Measurements from ENCODE around the gene FASLG.
"Not testable (repeated sequence)": the region's sequence is repeated elsewhere in the genome, so short reads cannot be mapped to it uniquely, and the experiment has no call there.

FASLG gene, protein sequence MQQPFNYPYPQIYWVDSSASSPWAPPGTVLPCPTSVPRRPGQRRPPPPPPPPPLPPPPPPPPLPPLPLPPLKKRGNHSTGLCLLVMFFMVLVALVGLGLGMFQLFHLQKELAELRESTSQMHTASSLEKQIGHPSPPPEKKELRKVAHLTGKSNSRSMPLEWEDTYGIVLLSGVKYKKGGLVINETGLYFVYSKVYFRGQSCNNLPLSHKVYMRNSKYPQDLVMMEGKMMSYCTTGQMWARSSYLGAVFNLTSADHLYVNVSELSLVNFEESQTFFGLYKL

DNA sequence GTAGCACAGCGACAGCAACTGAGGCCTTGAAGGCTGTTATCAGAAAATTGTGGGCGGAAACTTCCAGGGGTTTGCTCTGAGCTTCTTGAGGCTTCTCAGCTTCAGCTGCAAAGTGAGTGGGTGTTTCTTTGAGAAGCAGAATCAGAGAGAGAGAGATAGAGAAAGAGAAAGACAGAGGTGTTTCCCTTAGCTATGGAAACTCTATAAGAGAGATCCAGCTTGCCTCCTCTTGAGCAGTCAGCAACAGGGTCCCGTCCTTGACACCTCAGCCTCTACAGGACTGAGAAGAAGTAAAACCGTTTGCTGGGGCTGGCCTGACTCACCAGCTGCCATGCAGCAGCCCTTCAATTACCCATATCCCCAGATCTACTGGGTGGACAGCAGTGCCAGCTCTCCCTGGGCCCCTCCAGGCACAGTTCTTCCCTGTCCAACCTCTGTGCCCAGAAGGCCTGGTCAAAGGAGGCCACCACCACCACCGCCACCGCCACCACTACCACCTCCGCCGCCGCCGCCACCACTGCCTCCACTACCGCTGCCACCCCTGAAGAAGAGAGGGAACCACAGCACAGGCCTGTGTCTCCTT lies at the start of gene FASLG:
FASLG (plus strand) TSS at position 233 of the 583 bp plus-strand sequence; CDS start at position 332, 99 bp downstream.
- DNase-seq (ENCODE audit: low read depth): no peak

DNA sequence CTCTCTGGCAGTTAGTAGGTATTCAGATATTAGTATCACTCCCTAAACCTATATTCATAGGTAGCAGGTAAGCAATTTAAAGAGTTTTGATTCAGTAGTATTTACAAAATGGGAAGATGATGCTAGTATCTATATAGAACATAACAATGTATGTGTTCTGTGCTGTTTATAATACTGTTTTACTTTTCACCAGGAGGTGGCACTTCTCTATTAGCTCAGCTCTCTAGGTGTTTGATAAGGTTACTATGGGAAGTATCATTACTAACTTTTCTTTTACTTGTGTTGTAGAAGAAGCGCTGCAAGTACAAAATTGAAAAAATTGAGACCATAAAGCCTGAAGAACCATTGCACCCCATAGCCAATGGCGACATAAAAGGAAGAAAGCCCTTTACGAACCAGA lies 49.4 kb upstream of the FASLG start:
- DNase-seq (ENCODE audit: low read depth): peak; percentile 56

DNA sequence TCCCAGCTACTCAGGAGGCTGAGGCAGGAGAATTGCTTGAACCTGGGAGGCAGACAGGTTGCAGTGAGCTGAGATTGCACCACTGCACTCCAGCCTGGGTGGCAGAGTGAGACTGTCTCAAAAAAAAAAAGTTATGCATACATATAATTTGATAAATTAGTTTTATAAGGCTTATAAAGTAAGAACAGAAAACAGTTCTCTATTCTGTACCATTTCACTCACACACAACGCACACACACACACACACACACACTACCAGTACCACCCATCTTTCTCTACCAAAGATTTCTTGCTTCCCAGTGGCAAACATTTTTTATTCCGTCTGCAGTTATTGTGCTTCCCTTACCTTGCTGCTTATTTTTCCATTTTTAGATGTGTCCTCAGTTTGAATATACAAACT lies 46.4 kb upstream of the FASLG start:
- DNase-seq (ENCODE audit: low read depth): no peak

DNA sequence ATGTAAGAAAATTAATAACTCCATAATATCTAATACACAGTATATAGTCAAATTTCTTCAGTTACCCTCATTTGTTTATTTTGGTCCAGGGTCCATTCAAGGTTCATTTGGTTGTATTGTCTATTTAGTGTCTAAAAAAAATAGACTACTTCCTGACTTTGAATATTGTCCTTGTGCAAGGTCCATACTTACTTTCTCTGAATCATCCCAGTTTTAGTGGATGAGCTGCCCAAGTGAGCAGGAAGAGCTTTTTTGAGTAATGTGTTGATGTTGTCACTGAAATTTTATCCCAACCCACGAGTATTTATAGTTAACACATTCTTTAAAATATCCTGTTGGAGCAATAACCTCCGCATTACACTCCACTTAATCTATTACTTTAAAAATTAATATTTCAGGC lies 45.6 kb upstream of the FASLG start:
- DNase-seq (ENCODE audit: low read depth): peak; percentile 46

DNA sequence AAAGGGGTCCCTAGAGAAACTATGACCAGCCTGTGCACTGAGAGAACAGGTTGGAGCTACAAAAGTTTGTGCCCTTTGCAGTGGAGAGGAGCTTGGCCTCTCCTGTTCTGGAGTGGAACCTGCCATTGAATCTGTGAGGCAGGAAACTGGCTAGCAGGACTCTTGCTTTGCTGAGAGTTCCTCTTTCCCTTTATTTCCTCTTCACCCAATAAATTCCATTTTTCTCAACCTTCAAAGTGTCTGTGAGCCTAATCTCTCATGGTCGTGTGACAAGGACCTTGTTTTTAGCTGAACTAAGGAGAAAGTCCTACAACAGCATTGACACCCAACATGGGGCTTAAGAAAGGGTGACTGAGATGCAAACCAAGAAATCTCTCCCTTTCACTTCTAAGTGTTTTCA lies 42.7 kb upstream of the FASLG start:
- no peak for DNase-seq (ENCODE audit: low read depth)

DNA sequence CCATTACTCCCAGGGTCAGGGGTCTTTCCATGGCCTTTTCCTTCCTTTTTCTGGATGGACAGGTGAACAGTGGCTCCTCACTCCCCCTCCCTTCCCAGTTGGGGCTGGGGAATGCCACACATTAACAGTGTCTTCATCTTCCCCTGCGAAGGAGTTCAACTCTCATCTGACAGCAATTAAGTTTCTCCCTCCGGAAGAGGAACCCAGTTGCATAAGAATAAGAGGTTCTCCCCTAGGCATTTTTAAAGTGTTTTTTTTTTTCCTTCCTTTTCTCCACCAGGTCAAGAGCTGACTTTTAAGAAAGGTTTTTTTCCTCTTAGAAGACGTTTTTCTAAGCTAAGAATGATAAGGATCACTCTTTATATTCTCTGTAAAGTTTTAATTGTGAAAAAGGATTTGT lies 42.3 kb upstream of the FASLG start:
- DNase-seq (ENCODE audit: low read depth): no peak

DNA sequence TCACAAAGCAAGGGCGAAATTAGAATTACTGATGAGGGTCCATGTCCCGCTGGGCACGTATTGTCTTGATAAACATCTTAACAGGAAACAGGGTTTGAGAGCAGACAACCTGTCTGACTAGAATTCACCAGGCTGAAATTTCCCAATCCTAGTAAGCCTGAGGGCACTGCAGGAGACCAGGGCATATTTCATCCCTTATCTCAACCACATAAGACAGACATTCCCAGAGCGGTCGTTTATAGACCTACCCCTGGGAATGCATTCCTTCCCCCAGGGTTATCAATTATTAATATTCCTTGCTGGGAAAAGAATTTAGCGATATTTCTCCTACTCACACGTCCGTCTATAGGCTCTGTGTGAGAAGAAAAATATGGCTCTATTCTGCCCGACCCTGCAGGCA lies 38.3 kb upstream of the FASLG start:
- not testable (repeated sequence) for DNase-seq (ENCODE audit: low read depth)

DNA sequence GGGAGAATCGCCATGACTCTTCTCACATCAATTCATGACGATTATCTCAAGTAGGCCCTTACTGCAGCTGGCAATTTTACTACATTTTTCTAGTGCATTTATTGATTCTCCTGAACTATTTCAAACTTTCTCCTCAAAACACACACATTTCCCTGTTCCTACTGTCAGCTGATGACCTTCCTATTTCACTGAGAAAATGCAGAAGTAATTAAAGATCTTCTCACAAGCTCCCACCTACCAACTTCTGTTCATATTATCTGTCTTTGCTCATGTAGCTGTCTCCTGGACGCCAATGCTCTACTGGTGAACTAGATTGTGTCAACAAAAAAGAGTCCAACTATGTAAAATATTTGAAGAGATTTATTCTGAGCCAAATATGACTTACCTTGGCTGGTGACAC lies 36.4 kb upstream of the FASLG start:
- no peak for DNase-seq (ENCODE audit: low read depth)

DNA sequence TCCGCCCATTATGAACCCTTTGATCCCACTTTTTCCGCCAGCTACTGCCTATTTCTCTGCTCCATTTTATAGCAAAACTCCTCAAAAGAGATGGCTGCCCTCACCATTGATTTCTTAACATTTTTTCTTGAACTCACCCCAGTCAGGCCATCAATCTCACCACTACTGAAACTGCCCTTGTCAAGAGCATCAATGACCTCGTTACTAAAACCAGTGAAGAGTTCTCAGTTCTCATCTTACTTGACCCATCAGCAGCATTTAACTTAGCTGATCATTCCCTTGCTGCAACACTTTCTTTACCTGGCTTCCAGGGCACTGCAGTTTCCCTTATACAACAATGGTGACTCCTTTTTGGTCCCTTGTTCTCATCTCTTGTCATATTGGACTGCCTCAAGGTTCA lies 35.2 kb upstream of the FASLG start:
- DNase-seq (ENCODE audit: low read depth): no peak

DNA sequence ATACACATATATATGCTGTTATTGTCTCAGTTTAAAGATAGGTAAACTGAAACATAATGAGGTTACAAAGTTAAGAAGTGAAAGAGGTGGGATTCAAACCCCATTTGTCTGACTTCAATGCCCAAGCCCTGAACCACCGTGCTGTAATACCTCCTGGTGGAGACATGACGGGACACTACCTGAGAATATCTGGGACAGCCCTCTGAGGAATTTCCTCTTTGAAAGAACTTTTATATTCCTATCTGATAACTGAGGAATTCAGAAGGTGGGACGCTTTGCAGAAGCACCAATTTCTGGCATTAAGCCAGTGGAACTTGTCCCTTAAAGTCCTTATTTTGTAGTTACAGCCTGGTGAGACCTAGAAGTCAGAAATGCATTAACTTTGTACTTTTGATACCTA lies 32.1 kb upstream of the FASLG start:
- no peak for DNase-seq (ENCODE audit: low read depth)

DNA sequence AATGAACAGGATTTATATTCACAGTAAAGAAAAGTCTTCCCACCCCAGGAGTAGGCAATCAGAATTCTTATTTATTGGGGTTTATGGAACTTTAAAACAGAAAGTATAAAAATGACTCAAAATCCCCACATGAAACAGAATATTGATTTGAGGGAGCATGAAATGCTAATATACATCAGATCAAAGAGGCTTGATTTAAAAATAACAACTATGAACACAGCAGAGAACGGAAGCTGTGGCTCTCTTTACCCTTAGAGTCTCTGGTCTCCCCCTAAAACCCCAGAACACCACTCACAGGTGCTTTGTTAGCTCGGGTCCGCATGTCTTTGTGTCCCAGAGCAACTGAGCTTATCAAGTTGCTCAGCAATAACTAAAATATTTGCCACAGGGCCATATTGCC lies 31.2 kb upstream of the FASLG start:
- DNase-seq (ENCODE audit: low read depth): no peak

DNA sequence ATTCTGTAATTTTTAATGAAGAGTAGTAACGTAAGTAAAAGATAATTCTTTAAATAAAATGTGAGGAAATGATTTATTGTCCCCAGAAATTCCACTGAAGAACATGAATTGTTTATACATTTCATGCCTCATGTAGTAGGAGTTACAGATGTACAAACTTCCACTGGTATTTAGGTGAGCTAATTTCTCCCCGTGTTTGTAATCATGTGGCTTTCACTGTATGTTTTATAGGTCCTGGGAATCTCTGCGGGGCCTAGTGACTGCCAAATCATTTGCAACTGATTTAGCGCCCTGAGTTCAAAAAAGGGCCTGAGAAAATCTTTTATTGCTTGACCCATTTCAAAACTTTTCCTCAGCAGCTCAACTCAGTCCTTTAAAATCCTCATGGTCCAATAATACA lies 30.5 kb upstream of the FASLG start:
- DNase-seq (ENCODE audit: low read depth): no peak

DNA sequence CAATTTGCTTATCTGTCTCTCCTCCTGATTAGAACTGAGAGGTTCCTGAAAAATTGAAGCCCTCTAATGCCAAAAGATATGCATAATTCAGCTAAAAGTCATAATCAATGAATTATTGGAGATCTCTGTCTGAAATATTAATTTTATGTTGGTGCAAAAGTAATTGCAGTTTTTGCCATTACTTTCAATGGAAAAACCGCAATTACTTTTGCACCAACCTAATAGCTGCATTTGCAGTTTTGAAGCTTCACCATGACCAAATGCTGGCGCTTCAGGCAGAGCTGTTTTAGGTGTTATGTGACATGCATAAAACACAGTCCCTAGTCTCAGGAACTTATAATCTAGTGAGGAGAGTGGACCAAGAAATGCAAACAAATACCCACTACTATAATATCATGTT lies 29.7 kb upstream of the FASLG start:
- DNase-seq (ENCODE audit: low read depth): no peak

DNA sequence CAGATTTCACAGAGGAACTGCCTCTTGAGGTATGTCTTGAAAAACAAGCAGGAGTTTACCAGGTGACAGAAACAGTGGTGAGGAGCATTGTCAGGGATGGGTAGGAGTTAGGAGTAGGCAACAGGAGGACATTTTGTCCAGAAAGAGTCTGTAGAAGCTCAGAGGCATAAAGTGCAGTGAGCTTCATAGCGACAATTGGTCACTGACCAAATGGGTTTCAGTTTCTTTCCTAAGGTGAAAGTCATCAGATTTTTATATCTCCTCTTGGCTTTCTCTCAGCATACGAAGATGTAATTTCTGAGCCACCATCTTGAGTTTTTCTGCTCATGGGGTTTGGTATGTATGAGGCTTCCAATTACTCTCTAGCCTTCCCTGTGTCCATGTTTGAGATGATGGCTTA lies 29.3 kb upstream of the FASLG start:
- DNase-seq (ENCODE audit: low read depth): no peak

DNA sequence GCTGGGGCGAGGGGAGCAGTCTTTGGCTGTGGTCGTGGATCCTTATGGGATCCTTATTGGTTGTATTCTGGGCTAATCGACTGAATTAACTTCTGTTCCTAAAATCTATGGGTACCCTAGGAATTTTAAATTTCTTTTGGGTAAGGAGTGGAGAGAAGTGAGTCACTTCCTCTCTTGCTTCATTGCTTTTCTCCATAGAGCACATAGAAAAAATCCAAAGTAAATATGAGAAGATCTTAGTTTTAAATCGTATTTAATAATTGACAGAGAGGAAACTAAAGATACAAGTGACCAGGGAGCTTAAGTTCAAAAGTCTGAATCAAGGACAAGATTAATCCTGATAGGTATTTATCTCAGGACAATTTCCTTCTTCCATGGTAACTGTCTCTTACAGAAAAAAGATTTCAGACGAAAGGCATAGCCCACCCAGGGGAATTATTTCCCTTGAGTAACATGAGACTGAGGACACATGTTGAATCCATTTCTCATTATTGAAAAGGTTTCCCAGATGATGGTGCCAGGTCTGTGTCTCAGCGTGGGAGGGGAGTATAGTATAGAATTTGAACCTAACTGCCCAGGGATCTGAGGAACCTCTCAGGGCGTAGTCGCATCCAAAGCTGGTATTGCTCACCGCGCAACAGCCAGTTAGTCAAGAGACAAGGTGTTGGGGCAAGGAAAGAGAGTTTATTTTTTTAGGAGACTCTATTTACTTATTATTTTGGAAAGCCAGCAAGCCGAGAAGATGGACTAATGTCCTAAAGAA lies 28.7 kb upstream of the FASLG start:
- DNase-seq (ENCODE audit: low read depth): peak; percentile 34

DNA sequence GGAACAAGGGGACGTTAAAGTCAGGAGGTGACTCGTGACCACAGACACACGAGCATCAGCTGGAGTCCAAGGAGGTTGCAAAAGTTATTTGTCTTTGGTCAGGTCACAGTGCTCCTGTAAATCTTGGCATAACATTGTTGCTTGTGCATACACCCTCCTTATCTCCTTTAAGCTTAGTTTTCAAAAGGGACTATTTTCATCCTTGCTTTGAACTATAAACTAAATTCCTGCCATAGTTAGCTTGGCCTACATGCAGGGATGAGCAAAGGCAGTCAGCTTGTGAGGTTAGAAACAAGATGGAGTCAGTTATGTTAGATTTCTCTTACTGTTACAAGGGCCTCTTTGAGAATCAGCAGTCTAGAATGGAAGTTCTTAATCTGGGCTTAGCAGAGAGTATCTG lies 28.0 kb upstream of the FASLG start:
- DNase-seq (ENCODE audit: low read depth): peak; percentile 22

DNA sequence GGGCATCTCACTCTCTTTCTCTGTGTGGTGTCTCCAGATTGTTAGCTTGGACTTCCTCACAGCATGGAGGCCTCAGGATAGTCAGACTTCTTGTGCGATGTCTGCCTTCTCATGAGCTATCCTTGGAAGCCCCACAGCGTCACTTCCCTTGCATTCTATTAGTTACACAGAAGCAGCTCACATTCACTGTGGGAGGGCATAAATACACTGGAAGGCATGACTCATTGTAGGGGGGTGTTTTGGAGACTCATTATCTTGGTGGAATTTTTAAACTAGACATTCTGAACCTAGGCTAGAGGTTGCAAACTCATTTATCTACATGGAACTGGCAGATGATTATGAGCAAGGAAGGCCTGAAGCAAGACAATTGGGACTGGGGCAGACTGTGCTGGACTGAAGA lies 21.4 kb upstream of the FASLG start:
- DNase-seq (ENCODE audit: low read depth): peak; percentile 97

DNA sequence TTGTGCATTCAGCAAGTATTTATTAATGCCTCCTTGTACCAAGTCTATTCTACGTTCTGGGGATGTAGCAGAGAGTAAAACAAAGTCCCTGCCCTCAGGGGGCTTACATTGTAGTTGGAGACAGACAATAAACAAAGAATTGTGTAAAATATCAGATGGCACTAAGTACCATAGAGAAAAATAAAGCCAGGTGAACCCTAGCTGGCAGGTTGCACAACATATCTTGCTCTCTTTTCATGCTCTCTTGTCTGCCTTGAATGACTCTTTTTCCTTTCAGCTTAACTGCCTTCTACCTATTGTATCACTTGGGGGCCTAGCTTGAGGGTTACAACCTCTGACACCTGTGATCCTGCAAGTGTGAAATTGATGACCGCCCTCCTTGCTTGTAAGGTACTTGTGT lies 20.7 kb upstream of the FASLG start:
- DNase-seq (ENCODE audit: low read depth): peak; percentile 35

DNA sequence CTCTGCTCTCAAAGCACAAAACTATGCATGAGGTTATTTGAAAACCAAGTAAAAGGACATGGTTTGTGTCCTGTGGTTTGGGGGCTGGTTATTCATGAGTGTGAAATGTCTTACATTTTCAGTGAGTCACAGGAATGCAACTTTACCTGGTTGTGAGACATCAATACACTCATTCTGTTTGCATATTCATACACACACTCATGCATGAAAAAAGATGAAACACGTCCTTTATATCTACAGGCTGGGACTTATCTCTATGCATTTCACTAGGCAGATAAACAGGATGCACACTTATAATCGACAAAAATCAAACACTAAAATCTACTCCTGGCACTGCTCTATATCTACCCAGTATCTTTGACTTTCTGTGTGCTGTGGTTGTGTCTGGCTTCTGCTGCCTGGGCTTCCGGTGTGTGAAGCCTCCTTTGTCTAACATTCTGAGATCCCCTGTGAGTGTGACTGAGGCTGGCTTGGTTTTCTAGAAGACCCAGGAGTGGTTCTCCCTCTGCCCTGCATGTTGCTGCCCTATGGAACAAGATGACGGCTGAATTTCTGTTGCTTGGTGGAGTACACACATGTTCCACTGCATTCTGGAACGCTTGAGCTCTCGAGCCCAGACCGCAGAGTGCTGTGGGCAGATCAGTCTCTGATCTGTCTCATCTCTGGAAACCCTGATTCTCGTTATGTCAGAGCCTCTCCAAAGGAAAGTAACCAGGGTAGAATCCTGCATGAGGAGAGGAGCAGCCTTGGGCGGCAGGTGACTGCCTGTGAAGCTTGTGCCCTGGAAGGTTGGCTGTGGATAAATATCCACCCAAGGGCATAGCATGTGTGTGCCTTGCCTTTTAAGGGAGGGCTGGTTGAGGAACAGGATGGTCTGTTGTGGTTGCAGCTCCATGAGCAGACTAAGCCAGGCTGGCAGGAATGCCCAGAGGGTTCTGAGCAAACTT lies 19.7 kb upstream of the FASLG start:
- DNase-seq (ENCODE audit: low read depth): peak; percentile 99

DNA sequence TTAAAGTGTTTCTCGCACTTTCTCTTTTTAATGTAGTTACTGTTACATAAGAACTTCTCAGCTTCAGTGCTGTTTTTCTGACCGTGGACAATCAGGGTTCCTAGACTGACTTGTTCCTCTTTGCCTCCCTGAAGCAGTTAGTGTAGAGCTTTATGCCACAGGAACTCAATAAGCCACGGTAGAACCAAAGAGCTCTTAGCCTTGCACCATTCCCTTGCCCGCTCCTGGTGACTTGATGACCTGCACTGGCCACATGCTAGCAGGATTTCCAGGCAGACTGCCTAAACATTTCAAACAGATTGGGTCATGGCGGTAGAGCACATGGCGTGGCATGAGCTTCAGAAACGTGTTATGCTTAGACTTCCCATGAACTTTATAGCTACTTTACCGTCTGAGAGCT lies 18.8 kb upstream of the FASLG start:
- DNase-seq (ENCODE audit: low read depth): no peak

DNA sequence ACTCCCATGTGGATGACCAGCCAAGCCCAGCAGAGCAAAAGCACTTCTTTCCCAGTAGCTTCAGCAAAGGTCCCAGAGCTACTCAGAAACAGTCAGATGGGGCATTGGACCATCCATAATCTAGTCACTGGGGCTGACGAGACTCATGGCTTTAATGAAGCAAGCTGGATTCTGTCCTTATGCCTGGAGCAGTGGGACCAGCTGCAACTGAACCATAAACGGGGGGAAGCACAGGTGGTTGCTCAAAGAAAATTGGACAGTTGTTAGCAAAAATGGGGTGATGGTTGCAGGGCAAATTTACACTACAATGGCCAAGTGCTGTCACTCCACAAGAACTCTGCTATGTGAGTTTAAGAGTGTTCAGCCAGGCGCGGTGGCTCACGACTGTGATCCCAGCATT lies 17.4 kb upstream of the FASLG start:
- DNase-seq (ENCODE audit: low read depth): no peak

DNA sequence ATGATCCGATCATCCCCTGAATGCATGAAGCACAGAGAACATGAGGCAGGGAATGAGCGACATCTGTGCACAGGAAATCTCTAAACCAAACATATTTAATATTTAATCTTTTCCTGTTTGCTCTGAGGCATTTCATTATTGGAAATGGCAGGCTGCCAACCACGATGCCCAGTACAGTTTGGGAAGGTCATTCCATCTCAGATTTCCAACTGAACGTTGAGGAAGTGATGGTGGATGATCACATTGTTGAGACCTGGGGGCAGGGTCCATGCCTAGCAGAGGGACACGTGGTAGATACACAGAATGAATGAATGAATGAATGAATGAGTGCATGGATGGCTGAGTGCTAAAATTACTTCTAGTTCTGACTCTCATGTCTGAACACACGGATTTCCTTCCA lies 15.9 kb upstream of the FASLG start:
- DNase-seq (ENCODE audit: low read depth): no peak

Data from ELR (cell line).